NCI-H146 treated with DMSO at 0.1 percent for 48 hours (cell line): ENCODE data around the gene THEM5.
"Not testable (repeated sequence)": the region's sequence is repeated elsewhere in the genome, so short reads cannot be mapped to it uniquely, and the experiment has no call there.

ENCODE experiments used
- DNase-seq: peaks from one replicate; lab custom pipeline; 2025; ENCODE audit not compliant: unreplicated experiment; lab: John Stamatoyannopoulos, UW

The THEM5 gene

DNA sequence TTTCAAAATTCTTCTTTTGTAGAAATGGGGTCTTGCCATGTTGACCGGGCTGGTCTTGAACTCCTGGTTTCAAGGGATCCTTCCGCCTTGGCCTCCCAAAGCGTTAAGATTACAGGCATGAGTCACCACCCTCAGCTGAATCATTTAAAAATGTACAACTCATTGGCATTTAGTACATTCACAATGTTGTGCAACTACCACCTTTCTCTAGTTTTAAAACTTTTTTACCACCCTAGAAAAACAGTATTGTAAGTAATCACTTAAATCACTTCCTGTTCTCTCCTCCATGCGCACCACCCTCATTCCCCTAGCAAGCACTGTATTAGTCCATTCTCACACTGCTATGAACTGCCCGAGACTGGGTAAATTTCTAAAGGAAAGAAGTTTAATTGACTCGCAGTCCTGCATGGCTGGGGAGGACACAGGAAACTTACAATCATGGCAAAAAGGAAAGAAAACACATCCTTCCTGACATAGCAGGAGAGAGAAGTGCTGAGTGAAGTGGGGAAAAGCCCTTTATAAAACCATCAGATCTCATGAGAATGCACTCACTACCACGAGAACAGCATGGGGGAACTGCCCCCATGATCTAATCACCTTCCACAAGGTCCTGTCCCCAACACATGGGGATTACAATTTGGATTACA lies 14.4 kb upstream of the THEM5 start:
- no peak for DNase-seq

DNA sequence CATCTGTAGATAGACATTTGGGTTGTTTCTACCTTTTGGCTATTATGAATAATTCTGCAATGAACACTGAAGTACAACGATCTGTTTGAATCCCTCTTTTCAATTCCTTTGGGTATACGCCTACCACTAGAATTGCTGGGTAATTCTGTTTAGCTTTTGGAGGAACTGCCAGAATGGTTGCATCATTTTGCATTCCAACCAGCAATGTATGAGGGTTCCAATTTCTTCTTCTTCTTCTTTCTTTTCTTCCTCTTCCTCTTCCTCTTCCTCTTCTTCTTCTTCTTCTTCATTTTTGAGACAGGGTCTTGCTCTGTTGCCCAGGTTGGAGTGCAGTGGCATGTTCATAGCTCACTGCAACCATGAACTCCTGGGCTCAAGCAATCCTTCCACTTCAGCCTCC lies 13.8 kb upstream of the THEM5 start:
- no peak for DNase-seq

DNA sequence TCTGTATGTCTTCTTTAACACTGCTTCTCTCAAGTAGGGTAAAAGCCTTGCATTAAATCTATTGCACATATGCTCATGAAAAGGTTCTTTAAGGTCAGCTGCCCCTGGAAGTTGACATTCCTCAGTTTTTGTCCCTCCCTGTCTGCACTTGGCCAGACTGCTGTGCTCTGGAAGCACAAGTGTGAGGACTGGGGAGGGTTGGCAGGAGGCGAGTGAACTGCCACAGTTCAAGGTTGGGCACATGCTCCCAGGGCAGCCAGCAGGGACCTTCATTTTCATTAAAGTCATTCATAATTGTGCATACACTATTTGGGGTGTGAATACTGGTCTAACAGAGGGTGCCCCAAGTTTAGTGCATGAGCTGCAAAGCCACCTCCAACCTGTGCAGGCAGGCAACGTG lies 10.9 kb upstream of the THEM5 start:
- DNase-seq: no peak

DNA sequence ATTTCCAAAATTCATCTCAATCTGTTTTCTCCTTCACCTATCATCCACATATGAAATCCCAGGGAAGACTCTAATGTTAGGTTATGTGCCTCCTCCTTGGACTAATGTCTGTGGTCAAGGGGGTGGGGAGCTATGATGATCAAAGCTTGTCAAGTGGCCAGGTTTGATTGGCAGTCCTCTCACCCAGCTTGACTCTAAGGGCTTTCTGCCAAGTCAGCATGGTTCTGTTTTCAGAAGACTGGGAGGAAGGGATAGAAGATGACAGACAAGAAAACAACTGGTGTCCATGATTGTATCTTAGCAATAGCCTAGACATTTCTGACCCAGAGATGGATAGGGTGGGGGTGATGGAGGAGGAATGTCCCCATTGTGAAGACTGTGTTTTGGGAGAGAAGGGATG lies 9.1 kb upstream of the THEM5 start:
- DNase-seq: no peak

DNA sequence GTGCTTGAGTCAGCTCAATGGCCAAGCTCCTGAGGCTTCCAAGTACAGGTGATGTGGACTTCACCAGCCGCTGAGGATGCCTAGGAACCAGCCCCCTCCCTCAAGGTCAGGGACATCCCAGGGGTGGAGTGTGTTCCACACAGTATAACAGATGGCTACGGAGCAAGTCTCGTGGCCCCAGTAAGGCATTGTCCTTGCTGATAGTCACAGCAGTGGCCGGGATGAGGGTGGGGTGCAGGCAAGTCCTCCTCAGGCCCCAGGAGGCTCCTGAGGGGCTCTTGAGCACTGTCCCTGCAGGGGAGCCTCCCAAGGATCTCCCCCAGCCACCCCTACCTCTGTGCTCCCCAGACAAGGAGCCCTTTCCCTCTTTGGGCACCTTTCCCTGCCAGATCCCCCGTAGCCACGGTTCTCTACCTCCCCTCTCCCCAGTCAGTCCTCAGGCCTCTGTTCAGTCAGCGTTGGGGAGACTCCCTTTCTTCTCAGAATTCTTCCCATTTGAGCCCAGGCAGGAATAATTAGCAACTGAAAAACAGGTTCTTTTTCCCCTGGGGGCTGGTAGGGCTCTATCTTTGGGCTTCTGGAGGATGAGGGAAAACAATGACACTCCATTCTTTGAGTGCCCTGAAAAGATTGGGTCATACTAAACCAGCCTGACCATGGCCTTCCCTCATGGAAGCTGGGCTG lies 7.1 kb upstream of the THEM5 start:
- no peak for DNase-seq

DNA sequence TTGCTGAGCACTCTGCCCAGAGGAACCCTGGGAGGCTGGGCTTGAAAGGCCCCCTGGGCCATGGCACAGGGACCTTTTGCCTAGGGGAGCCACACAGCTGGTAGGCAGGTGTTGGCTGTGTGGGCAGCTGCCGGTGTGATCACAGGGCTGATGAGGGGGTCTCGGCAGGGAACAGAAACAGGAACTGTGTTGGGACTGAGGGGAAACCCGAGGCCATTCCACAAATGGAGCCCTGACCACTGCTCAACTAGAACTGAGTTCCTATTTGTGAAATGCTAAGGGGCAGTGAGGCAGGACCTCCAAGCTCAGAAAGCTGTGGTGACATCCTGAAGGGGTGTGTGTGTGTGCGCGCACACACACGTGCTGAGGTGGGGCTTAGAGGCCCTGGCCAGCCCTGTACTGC lies 6.4 kb upstream of the THEM5 start:
- no peak for DNase-seq

DNA sequence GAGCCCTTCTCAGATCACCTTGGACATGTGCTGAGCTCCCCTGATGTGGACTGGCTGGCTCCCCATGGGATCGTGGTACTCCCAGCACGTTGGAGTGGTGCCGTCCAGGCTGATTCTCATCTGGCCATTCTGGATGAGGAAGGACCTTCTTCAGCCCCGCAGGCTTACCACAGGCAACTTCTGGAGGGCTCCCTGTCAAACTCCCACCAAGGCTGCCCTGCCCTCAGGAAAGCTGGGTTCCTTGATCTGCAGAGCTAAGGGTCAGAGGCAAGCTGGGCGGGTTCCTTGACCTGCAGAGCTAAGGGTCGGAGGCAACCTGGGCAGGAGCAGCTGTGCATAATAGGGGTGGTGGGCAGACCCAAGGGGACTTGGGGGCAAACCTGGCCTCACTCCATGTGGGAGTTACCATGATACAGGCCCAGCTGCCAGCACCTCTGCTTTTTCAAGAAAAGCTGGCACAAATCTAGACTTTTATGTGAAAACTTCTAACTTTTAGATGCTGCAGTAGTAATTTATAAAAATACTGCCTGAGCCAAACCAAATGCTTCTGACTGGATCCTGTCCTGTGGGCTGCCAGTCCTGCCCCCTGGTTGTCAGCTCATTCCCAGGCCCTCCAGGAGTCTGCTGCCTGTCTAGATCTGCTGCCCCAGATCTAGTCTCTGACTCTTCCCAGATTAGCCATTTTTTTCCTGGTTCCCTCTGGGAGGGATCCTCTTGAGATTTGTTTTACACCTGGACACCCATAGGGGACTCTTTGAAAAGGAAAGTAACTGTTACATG lies 5.6 kb upstream of the THEM5 start:
- DNase-seq: no peak

DNA sequence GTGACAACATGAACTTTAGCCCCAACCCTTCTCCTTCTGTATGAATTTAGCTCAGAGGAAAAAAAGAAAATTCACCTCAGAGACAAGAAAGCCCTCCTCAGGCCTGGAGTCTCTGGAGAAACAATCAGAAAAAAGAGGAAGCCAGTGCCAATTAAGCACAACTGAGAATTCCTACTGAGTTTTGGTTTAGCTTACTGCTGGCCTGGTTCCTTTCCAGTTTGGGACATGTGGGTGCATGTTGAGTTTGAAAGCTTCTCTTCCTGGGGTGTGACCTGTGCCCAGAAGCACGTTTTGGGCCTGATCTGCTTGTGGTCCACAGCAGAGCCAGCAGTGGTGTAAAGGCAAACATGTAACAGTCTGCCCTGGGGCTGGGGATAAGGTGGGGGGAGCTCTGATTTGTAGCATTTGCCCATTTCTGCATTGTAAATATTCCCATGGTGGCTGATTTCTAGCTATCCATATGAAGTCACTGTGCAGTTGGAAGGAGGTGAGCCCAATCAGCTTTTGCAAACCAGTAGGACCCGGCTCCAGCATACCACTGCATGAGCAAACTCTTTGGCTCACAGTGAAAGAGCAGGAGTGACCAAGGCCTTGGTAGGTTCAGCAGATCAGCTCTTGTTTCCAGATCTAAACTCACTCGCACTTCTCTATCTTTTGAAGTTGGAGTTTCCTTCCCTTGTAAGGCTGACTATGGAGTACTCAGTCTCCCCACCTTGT lies 4.7 kb upstream of the THEM5 start:
- no peak for DNase-seq

DNA sequence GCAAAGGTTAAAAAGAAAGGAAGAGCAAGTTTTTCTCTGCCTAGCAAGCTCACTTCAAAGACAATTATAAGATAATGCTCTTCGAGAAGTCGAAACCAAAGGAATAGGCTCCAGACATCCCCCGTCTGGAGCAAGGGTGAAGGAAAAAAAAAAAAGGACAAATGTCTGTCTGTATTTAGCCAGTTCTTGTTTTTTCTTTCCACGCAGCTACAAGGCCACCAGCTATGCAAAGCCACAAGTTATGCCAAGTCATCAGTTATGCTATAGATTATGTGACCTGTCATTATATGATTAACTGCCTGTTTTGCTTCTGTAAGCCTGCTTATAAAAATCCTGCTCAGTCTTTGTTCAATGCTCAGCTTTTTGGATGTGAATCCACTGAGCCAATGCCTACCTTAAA lies 2.4 kb upstream of the THEM5 start:
- DNase-seq: no peak

DNA sequence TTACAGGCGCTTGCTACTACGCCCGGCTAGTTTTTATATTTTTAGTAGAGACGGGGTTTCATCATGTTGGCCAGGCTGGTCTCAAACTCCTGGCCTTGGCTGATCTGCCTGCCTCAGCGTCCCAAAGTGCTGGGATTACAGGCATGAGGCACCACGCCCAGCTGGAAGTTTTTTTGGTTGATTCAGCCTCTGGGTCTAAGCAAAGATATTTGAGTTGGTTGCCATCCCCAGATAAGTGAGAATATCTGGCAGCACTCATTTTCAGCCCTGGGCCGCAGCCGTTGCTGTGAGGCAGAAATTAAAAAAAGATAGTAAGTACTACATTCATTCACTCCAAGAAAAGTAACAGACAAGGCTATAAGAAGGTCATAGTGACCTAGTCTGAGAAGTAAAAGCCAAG lies 2.0 kb upstream of the THEM5 start:
- DNase-seq: not testable (repeated sequence)

DNA sequence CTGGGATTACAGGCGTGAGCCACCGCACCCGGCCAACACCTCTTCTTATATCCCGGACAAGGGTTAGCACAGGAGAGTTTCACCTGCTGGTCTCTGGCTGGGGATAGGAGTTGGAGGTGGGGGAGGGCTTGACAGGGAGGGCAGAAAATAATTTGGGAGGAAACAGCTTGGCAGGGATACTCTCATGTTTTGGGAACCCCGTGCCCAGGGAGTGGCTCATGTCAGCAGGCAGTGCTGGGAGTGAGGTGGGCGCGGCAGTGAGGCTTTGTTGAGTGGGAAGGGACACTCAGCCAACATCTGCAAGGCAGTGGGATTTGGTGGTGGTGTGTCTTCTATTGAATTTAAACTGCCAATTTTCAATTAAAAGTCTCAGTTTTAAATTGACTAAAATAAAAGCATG lies 1.1 kb upstream of the THEM5 start:
- DNase-seq: no peak

DNA sequence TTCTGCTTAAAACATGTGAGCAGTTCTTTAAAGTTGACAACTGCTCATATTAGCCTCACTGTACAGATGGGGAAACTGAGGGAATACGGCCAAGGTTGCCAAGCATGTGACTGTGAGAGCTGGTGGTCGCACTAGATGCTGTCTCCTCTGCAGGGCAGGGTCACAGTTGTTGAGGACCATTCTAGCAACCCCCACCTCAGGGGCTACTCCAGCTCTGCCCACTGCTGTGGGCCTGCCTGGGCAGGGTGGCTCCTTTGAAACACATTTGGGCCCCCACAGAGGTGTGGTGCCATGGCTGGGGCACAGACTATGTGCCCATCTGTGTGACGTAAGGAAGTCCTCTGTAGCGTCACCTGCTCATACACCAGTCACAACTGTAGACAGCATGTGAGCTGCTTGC lies 779 bp downstream of the THEM5 start:
- no peak for DNase-seq

DNA sequence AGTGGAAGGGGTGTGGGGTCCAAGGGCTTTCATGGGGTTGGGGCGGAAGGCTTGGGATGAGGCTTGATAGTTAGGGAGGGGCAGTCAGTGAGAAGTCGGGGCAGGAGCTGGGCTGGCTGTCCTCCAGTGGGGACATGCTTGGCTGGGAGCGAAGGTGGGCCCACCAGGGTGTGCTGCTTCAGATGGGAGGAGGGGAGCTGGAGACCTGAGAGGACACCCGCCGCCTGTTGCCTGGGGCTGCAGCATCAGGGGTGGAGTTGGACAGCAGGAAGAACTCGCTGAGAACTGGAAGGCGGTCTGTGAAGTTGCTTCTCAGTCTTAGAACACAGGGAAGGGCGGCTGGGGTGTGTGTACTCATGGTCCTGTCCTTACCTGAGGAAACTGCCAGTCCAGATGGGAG lies 1.6 kb downstream of the THEM5 start:
- DNase-seq: no peak

DNA sequence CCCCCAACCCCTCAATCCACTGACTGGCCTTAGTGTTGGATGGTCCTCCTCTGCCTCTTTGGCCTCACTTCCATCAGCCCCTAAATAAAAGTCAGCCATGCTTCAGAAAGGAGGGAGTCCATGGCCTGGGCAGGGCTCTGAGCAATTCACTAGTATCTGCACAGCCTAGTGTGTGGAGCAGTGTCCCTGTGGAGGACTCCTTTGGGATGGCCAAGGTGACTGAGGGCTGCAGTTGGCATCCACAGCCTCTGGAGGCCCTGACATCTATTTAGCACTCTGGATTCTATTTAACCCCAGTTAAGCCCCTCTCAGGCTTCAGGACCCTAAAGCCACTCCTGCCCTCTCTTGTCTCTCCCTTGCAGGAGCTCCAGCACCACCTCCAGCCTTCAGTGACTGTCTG lies 3.6 kb downstream of the THEM5 start:
- DNase-seq: no peak

DNA sequence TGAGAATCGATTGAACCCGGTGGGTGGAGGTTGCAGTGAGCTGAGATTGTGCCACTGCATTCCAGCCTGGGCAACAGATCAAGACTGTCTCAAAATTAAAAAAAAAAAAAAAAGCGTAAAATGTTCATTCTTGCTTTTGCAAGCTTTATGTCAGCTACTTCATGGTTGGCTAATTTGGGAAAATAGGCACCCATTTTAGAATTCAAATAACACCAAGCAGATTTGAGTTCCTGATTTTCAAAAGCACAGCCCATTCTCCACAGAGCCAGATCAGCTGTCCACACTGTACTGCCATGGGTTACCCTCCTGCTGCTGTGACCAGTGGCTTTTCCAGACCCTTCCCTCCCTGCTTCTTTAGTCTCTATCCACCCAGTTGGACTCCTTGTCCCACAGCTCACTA lies 4.4 kb downstream of the THEM5 start:
- DNase-seq: no peak

DNA sequence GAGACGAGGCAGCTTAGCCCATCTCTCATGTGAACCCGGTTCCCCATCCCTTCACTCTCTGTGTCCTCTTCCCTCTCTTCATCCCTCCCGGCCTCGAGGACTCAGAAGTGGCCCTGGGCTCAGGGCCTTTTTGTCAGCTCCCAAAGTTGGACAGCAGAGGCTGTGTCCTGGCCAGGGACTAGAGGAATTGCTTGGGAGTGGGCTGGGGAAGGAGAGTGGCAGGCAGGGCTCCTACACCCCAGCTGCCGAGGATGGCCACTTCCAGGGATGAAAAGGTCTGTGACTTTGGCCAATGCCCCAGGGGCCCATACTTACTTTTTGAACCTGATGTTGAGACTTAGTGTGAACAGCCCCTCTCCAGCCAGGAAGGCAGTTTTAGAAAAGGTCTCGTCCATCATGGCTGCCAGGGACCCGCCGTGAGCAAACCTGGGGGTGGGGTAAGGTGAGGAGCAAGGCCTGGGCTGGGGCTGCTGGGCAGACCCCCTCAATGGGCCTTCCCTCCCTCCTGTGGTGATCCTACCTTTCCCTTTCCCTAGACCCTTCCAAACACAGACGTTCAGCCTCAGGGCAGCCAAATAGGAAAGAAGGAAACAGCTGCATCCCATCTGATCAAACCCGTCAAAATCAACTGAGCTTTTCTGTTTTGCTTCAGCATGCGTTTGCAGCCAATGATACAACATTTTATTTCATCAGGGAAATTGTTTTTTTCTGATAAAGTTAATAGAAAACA lies 5.5 kb downstream of the THEM5 start:
- no peak for DNase-seq

DNA sequence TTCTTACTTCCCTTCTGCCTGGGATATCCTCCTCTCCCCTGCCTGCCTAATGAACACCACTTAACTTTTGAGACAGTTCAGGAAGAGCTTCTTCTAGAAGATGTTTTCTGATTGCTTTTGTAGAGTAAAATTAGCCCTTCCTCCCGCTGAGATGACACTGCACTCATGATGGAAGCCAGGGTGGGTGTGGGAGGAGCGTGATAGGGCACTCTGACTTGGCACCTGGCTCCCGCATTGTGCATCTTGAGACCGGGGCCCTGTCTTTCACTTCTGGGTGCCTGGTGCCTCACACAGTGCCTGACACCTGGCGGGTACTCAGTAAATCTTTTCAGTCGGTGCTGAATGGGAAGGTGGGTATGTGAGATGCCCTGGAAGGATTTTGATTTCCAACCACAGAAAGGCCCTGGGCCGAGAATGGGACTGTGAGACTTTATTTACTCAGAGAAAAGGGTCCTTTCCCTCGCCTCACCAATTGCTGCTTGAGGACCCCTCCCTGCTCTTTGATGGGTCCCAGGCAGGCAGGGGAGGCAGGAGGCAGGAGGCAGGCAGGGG lies 6.8 kb downstream of the THEM5 start:
- no peak for DNase-seq

DNA sequence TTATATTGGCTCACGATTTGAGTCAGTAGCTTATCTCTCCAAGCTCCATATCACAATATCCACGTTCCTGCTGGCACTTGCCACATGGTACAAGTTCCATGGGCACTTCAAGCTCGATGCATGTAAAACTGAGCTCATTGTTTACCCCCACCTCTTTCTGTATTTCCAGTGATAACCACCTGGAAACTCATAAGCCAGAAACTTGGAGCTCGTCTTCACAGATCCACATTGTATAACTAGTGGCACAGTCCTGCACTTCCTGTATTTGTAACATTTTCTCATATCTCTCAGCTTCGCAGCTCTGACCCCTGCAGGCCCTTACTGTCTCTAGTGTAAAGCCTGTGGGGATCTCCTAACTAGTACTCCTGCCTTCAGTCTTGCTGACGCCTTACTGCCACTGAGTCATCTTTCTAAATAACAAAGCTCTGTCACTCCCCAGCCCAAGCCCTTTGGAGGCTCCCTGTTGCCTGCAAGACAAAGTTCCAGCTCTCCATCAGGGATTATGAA lies 7.4 kb downstream of the THEM5 start:
- DNase-seq: no peak

DNA sequence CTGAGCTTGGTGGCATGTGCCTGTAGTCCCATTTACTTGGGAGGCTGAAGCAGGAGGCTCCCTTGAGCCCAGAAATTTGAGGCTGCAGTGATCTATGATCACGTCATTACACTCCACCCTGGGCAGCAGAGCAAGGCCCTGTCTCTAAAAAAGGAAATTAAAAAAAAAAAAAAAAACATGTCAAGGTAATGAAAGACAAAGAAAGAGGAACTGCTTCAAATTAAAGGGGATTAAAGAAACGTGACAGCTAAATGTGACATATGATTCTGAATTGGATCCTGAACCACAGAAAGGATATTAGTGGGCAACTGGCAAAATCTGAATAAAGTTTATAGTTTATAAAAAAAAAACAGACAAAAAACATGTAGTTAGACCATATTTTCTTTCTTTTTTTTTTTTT lies 10.1 kb downstream of the THEM5 start:
- DNase-seq: no peak

DNA sequence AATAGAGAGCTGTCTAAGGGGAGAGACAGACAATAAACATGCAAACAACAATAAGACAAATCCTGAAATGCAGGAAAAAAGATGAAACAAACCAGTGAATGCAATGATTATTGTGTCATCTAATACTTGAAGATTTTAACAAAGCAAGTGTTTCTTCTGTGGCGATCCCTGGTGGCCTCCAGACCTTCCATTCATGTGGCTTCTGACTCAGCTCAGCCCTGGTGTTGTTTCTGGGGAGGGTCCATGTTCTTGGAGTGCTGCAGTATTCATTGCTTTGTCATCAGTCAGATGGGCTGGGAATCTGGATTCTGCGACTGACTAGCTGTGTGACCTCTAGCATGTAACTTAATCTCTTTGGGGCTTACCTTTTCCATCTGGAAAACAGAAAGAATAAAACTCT lies 12.4 kb downstream of the THEM5 start:
- no peak for DNase-seq

DNA sequence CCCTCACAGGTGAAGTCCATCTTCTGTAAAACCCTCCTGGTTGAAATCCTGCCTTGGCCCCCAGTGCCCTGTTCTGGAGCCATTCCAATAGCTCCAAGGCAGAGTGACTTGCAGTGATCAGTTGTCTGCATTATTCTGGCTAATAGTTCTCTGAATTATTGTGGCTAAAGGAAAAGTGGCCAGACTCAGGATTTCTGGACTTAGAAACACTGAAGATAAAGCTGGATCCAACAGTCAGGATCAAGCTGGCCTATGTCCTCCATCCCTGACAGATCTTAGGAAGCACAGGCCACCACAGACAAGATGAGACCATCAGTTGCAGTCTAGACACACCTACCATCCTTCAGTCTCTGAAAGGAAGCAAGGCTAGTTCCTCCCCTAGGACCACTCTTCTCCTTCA lies 13.1 kb downstream of the THEM5 start:
- DNase-seq: no peak
